GM10266 (cell line): ENCODE results near the gene TSC22D3.

ENCODE experiments used
- DNase-seq: peaks from one replicate; pipeline ENCODE4 v3.0.0; 2012; ENCODE audit errors: extremely low spot score
- CTCF ChIP-seq: IDR thresholded peaks from 2 replicates; pipeline ENCODE4 v1.5.1; 2012; ENCODE audit warnings: mild to moderate bottlenecking, low read depth; ENCODE audit not compliant: control insufficient read depth, insufficient read depth; ENCODE audit errors: missing control alignments

TSC22D3 gene

GRCh38 chrX:107750263-107750662 lies 25.3 kb downstream of the TSC22D3 start:
- no peak for TF ChIP-seq CTCF
- no peak for DNase-seq

- no peak for TF ChIP-seq CTCF
- DNase-seq: no peak
These were observed 27.1 kb downstream of the TSC22D3 start for GRCh38 chrX:107748506-107748905.

GRCh38 chrX:107747596-107748161 lies 27.9 kb downstream of the TSC22D3 start:
- no peak for TF ChIP-seq CTCF
- DNase-seq: no peak

- no peak for DNase-seq
- no peak for TF ChIP-seq CTCF
These were observed 30.7 kb downstream of the TSC22D3 start for GRCh38 chrX:107744868-107745267.

- TF ChIP-seq CTCF: no peak
- no peak for DNase-seq
These were observed 31.6 kb downstream of the TSC22D3 start for GRCh38 chrX:107743995-107744394.

- TF ChIP-seq CTCF: no peak
- no peak for DNase-seq
These were observed 32.8 kb downstream of the TSC22D3 start for GRCh38 chrX:107742700-107743191.

- no peak for DNase-seq
- TF ChIP-seq CTCF: no peak
These were observed 34.2 kb downstream of the TSC22D3 start for GRCh38 chrX:107741404-107741790.
